H1 (cell line): ENCODE data around the gene G2E3. TPM values are rescaled to one million over a fixed set of nuclear protein-coding genes. Genes with fewer than 3 reads are reported as not detected.

Experiments
- RBBP5 ChIP-seq: IDR thresholded peaks from 2 replicates; pipeline ENCODE4 v1.7.1; 2012; ENCODE audit warnings: low read depth, mild to moderate bottlenecking, inconsistent platforms, low read length, moderate library complexity, borderline replicate concordance
- TAF1 ChIP-seq: IDR thresholded peaks from 2 replicates; pipeline ENCODE4 v1.6.1; 2011; ENCODE audit warnings: mild to moderate bottlenecking, low read depth, low read length
- TEAD4 ChIP-seq: IDR thresholded peaks from 2 replicates; pipeline ENCODE4 v1.6.1; 2012; ENCODE audit warnings: low read depth, low read length, inconsistent platforms, mixed read lengths
- polyA plus RNA-seq, 7 experiments: library from polyadenylated mRNA; depleted of rRNA in 3 of 7; stranded (reverse) in 5 of 7; unstranded in 2 of 7; fragments of >200 nt in 5 of 7; fragments of 200-250 nt in 2 of 7; gene quantifications; 1 replicate in 5 of 7; 2 replicates in 1 of 7; 4 replicates in 1 of 7; pipeline versions ENCODE4 v1.2.1 to v1.2.3, GENCODE V29; 2011 to 2013; ENCODE audit warnings: missing spikeins in 2 of 7, mixed read lengths in 2 of 7
- total RNA-seq: library from RNA; stranded (reverse); fragmentation: NEBNext Ultra II Directional; extraction: Animal tissue kit (Norgen Biotek cat#: 25700); gene quantifications from 2 replicates; pipeline ENCODE4 v1.2.1, GENCODE V29; 2021
- TF ChIP-seq, protein P1 (sequence below): IDR thresholded peaks from 2 replicates; pipeline ENCODE4 v1.6.1; 2012; ENCODE audit warnings: inconsistent platforms

G2E3 gene
- total and polyA plus RNA-seq, 2 of the 8 experiments (the other 6 are each of a cell fraction or from before 2014, with no cell fraction given) = 9.2 to 72.0 TPM

GRCh38 chr14:30559638-30560091, 707 bp downstream of the G2E3 start (continued):
- TF ChIP-seq, protein P1, sequence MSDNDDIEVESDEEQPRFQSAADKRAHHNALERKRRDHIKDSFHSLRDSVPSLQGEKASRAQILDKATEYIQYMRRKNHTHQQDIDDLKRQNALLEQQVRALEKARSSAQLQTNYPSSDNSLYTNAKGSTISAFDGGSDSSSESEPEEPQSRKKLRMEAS = no peak
- TF ChIP-seq TAF1 (no peak), TEAD4 (no peak), RBBP5 (no peak)
